Islet of Langerhans (tissue), 1 donor: ENCODE measurements around the gene MRPL14.

Source experiments
- FAIRE-seq: peaks from one replicate; lab custom pipeline; 2011; peaks lifted over from hg19 to GRCh38; lab: Jason Lieb, UNC

Gene MRPL14

GRCh38 chr6:44122801-44123200, 4.5 kb downstream of the MRPL14 start:
- no peak for FAIRE-seq

GRCh38 chr6:44120692-44121443, 6.4 kb downstream of the MRPL14 start:
- FAIRE-seq = no peak

GRCh38 chr6:44119704-44120262, 7.5 kb downstream of the MRPL14 start:
- no peak for FAIRE-seq

GRCh38 chr6:44117397-44118128, 9.7 kb downstream of the MRPL14 start:
- FAIRE-seq = no peak

- FAIRE-seq = no peak
Observed at GRCh38 chr6:44116641-44117382, 10.4 kb downstream of the MRPL14 start.

GRCh38 chr6:44115866-44116265, 11.4 kb downstream of the MRPL14 start:
- no peak for FAIRE-seq

GRCh38 chr6:44113414-44113813, 13.8 kb downstream of the MRPL14 start:
- FAIRE-seq = no peak

- FAIRE-seq = no peak
Observed at GRCh38 chr6:44111434-44112417, 15.5 kb downstream of the MRPL14 start.

GRCh38 chr6:44110966-44111365, 16.3 kb downstream of the MRPL14 start:
- FAIRE-seq = no peak

- FAIRE-seq = no peak
Observed at GRCh38 chr6:44110005-44110676, 17.1 kb downstream of the MRPL14 start.

GRCh38 chr6:44109212-44109611, 18.0 kb downstream of the MRPL14 start:
- FAIRE-seq = no peak

- no peak for FAIRE-seq
Observed at GRCh38 chr6:44108471-44108870, 18.8 kb downstream of the MRPL14 start.

GRCh38 chr6:44107017-44107416, 20.2 kb downstream of the MRPL14 start:
- FAIRE-seq = no peak

- FAIRE-seq = no peak
Observed at GRCh38 chr6:44105993-44106740, 21.1 kb downstream of the MRPL14 start.

GRCh38 chr6:44105146-44105545, 22.1 kb downstream of the MRPL14 start:
- FAIRE-seq = no peak

GRCh38 chr6:44104481-44105021, 22.7 kb downstream of the MRPL14 start:
- FAIRE-seq = no peak

- no peak for FAIRE-seq
Observed at GRCh38 chr6:44102527-44102926, 24.7 kb downstream of the MRPL14 start.

GRCh38 chr6:44101832-44102231, 25.4 kb downstream of the MRPL14 start:
- FAIRE-seq = no peak

- no peak for FAIRE-seq
Observed at GRCh38 chr6:44100088-44100550, 27.1 kb downstream of the MRPL14 start.

- FAIRE-seq = no peak
Observed at GRCh38 chr6:44099192-44099591, 28.1 kb downstream of the MRPL14 start.
